GM12878 (cell line): Measurements from ENCODE around the gene DCAF4. TPM values are rescaled to one million over a fixed set of nuclear protein-coding genes. Genes with fewer than 3 reads are reported as not detected.
A peak's percentile ranks its signal among the peaks of the same experiment; 100 is the strongest.

ENCODE experiments used
- CEBPZ ChIP-seq: fragments of 150-350 bp; IDR thresholded peaks from 2 replicates; pipeline ENCODE4 v1.6.1; 2016; ENCODE audit warnings: low read depth, low read length
- CHD4 ChIP-seq: fragments of 200-600 bp; sonication (generic); IDR thresholded peaks from 2 replicates; pipeline ENCODE4 v1.6.1; 2016; ENCODE audit warnings: mild to moderate bottlenecking
- CREB1 ChIP-seq: IDR thresholded peaks from 2 replicates; pipeline ENCODE4 v1.6.1; 2012; ENCODE audit warnings: low read depth, mild to moderate bottlenecking, inconsistent platforms
- DPF2 ChIP-seq: fragments of 450-650 bp; IDR thresholded peaks from 2 replicates; pipeline ENCODE4 v1.6.1; 2017; ENCODE audit warnings: mild to moderate bottlenecking
- GABPA ChIP-seq: IDR thresholded peaks from 2 replicates; pipeline ENCODE4 v1.6.1; 2014; ENCODE audit warnings: antibody characterized with exemption, low read depth, mild to moderate bottlenecking, inconsistent platforms
- GATAD2B ChIP-seq: fragments of 450-650 bp; conservative IDR thresholded peaks from 2 replicates; pipeline ENCODE4 v1.6.1; 2017; ENCODE audit warnings: low read depth, mild to moderate bottlenecking, moderate library complexity
- HCFC1 ChIP-seq: fragments of 150-350 bp; IDR thresholded peaks from 2 replicates; pipeline ENCODE4 v1.6.1; 2014; ENCODE audit warnings: low read length
- MAX ChIP-seq: IDR thresholded peaks from 2 replicates; pipeline ENCODE4 v1.6.1; 2012; ENCODE audit warnings: low read depth, low read length, improper control_type of control experiment
- MXI1 ChIP-seq: fragments of 150-350 bp; IDR thresholded peaks from 2 replicates; pipeline ENCODE4 v1.6.1; 2011; ENCODE audit warnings: low read depth, mild to moderate bottlenecking, inconsistent platforms, low read length, improper control_type of control experiment
- NFXL1 ChIP-seq: fragments of 450-650 bp; IDR thresholded peaks from 2 replicates; pipeline ENCODE4 v1.6.1; 2017; ENCODE audit warnings: antibody characterized with exemption, mild to moderate bottlenecking, borderline replicate concordance
- NFYA ChIP-seq: IDR thresholded peaks from 2 replicates; pipeline ENCODE4 v1.6.1; 2011; ENCODE audit warnings: low read depth, mild to moderate bottlenecking, low read length, improper control_type of control experiment, borderline replicate concordance
- NKRF ChIP-seq: fragments of 450-650 bp; conservative IDR thresholded peaks from 2 replicates; pipeline ENCODE4 v1.6.1; 2017; ENCODE audit warnings: mild to moderate bottlenecking, moderate library complexity
- PBX3 ChIP-seq: IDR thresholded peaks from 2 replicates; pipeline ENCODE4 v1.6.1; 2011; ENCODE audit warnings: mild to moderate bottlenecking, low read depth, low read length, moderate library complexity; ENCODE audit not compliant: insufficient replicate concordance
- PKNOX1 ChIP-seq: fragments of 450-650 bp; IDR thresholded peaks from 2 replicates; pipeline ENCODE4 v1.6.1; 2016; ENCODE audit warnings: mild to moderate bottlenecking
- POLR2AphosphoS5 ChIP-seq: IDR thresholded peaks from 2 replicates; pipeline ENCODE4 v1.6.1; 2011; ENCODE audit warnings: mild to moderate bottlenecking, low read length, inconsistent platforms
- SIN3A ChIP-seq: IDR thresholded peaks from 2 replicates; pipeline ENCODE4 v1.6.1; 2012; ENCODE audit warnings: low read depth, low read length, improper control_type of control experiment
- SIX5 ChIP-seq: IDR thresholded peaks from 2 replicates; pipeline ENCODE4 v1.6.1; 2011; ENCODE audit warnings: mild to moderate bottlenecking, low read depth, low read length, moderate library complexity; ENCODE audit not compliant: severe bottlenecking
- SUPT20H ChIP-seq: IDR thresholded peaks from 2 replicates; pipeline ENCODE4 v1.6.1; 2011; ENCODE audit warnings: low read depth, mild to moderate bottlenecking, low read length, moderate library complexity, borderline replicate concordance; ENCODE audit not compliant: control insufficient read depth
- TCF3 ChIP-seq: IDR thresholded peaks from 2 replicates; pipeline ENCODE4 v1.6.1; 2012; ENCODE audit warnings: low read depth, mild to moderate bottlenecking, low read length, borderline replicate concordance; ENCODE audit not compliant: insufficient read depth
- USF1 ChIP-seq: IDR thresholded peaks from 2 replicates; pipeline ENCODE4 v1.6.1; 2011; ENCODE audit warnings: borderline replicate concordance, low read depth, mild to moderate bottlenecking, moderate library complexity, mixed read lengths, low read length; ENCODE audit not compliant: insufficient read depth; ENCODE audit errors: extremely low read length
- polyA plus RNA-seq, 11 experiments: library from polyadenylated mRNA; depleted of rRNA in 4 of 11; unstranded in 6 of 11; stranded (reverse) in 5 of 11; fragments of >200 nt; fragmentation: Nextera tagmentation in 4 of 11; fragmentation: Illumina TruSeq in 1 of 11; extraction: Ambion mirVana in 4 of 11; extraction: Trizol in 1 of 11; gene quantifications; 1 replicate in 1 of 11; 2 replicates in 10 of 11; pipeline versions ENCODE4 v1.2.1 to v1.2.3, GENCODE V29; 2011 to 2016; ENCODE audit warnings: inconsistent platforms in 2 of 11, missing spikeins in 2 of 11, low read depth in 1 of 11
- total RNA-seq, 4 experiments: library from RNA; depleted of rRNA in 3 of 4; stranded (reverse); fragments of >200 nt in 3 of 4; fragmentation: Illumina TruSeq in 1 of 4; extraction: Trizol in 1 of 4; gene quantifications; 2 replicates each; pipeline versions ENCODE4 v1.2.1 to v1.2.3, GENCODE V29; 2013 to 2021

The DCAF4 gene
- total and polyA plus RNA-seq, 10 of the 15 experiments (the other 5 are each of a cell fraction or from before 2014, with no cell fraction given) = 2.6 to 51.1 (median 21.0) TPM

- TF ChIP-seq GATAD2B (peak; percentile 53; the same call in 1 of the 2 replicates), NFYA (peak; percentile 10; the same call in 1 of the 2 replicates), SIX5 (peak; percentile 18), DPF2 (peak; percentile 90), PBX3 (peak; percentile 97), NFXL1 (no peak), CREB1 (peak; percentile 85), NKRF (peak; percentile 97), CEBPZ (peak; percentile 64; the same call in 1 of the 2 replicates), CHD4 (no peak), MXI1 (peak; percentile 97), PKNOX1 (peak; percentile 99), SIN3A (peak; percentile 92), GABPA (peak; percentile 39; the same call in 1 of the 2 replicates), USF1 (peak; percentile 13), MAX (peak; percentile 75), POLR2AphosphoS5 (peak; percentile 63; the same call in 1 of the 2 replicates), HCFC1 (no peak; the same call in 1 of the 2 replicates), SUPT20H (no peak), TCF3 (0 out of 2 replicates have a peak, but pooled peaks have one; percentile 14)
Observed at GRCh38 chr14:72926292-72927028, at the start of gene DCAF4 (continued).
